Chondrocyte (in vitro differentiated cells): Measurements from ENCODE around the gene TOP3A. TPM values are rescaled to one million over a fixed set of nuclear protein-coding genes. Genes with fewer than 3 reads are reported as not detected.

Experiments used
- DNase-seq: peaks from one replicate; pipeline ENCODE4 v3.0.0; 2021; ENCODE audit warnings: mixed read lengths, low spot score
- H3K27ac Mint-ChIP-seq: one replicate; pipeline ENCODE4 v1.8.0; 2021; ENCODE audit warnings: mild to moderate bottlenecking, moderate library complexity, mixed read lengths; ENCODE audit not compliant: unreplicated experiment
- H3K27me3 Mint-ChIP-seq: 2 replicates; pipeline ENCODE4 v1.8.0; 2021; ENCODE audit warnings: low read depth, mixed read lengths
- H3K36me3 Mint-ChIP-seq: 2 replicates; pipeline ENCODE4 v1.8.0; 2021; ENCODE audit warnings: low read depth, mixed read lengths
- H3K4me1 Mint-ChIP-seq: 2 replicates; pipeline ENCODE4 v1.8.0; 2021; ENCODE audit warnings: low read depth, mild to moderate bottlenecking, mixed read lengths
- H3K4me3 Mint-ChIP-seq: one replicate; pipeline ENCODE4 v1.8.0; 2021; ENCODE audit warnings: mild to moderate bottlenecking, moderate library complexity, mixed read lengths; ENCODE audit not compliant: unreplicated experiment
- H3K9me3 Mint-ChIP-seq: 2 replicates; pipeline ENCODE4 v1.8.0; 2021; ENCODE audit warnings: low read depth, mixed read lengths
- CTCF ChIP-seq: fragments of 200-600 bp; sonication (generic); IDR thresholded peaks from 2 replicates; pipeline ENCODE4 v1.5.0; 2021; ENCODE audit warnings: antibody characterized with exemption, mild to moderate bottlenecking, moderate library complexity
- total RNA-seq: library from RNA; stranded (reverse); gene quantifications from 3 replicates; pipeline ENCODE4 v1.2.1, GENCODE V29; 2021

Gene TOP3A
- total RNA-seq, 1 donor from 2014 or later, result 37.7 TPM

GRCh38 chr17:18247613-18248001, 67.2 kb downstream of the TOP3A start:
- H3K36me3 Mint-ChIP-seq, result peaks cover 26% of the 10 kb centered on the region
- no peaks in the 10 kb centered on the region for H3K9me3 Mint-ChIP-seq
- no peak overlapping the region for H3K27ac Mint-ChIP-seq
- no peaks in the 10 kb centered on the region for H3K27me3 Mint-ChIP-seq
- TF ChIP-seq CTCF, result no peak
- H3K4me3 Mint-ChIP-seq, result no peak overlapping the region
- DNase-seq, result no peak
- peaks cover 5% of the 10 kb centered on the region for H3K4me1 Mint-ChIP-seq

DNA sequence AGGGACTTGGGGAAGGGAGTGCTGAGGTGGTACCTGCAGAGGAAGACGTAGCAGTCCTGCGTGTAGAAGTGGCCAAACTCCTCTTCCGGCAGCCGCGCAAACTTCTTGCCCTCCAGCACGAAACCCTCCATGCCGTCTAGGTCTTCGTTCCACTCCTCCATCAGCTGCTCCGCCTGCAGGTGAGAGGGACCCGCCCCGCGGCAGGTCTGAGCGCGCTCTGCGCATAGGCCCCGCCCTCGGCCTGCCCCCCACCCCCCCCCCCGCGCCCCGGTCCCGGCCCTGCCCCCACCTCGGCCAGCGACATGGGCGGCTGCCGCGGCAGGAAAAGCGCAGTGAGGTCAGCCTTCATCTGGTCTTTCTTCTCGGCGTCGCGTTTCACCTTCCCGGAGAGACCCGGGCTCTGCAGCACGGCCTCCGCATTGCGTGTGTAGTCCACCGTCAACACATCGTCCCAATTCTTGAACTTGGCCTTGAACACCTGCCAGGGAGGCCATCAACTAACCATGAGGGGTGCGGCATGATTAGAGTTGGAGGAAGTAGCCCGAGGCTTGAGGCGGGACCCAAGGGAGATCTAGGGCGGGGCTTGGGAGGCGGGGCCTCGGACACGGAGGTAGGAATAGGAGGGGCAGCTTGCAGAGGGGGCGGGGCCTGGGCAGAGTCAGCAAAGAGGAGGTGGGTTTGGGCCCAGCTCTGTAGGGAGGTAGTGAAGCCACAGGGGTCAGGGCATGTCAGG, 67.7 kb downstream of the TOP3A start:
- H3K4me3 Mint-ChIP-seq, result no peak overlapping the region
- no peaks in the 10 kb centered on the region for H3K27me3 Mint-ChIP-seq
- peak overlapping the region; percentile 5 for H3K27ac Mint-ChIP-seq
- H3K36me3 Mint-ChIP-seq, result peaks cover 23% of the 10 kb centered on the region
- peaks cover 5% of the 10 kb centered on the region for H3K4me1 Mint-ChIP-seq
- TF ChIP-seq CTCF, result no peak
- no peak for DNase-seq
- H3K9me3 Mint-ChIP-seq, result no peaks in the 10 kb centered on the region

GRCh38 chr17:18246109-18246725, 68.6 kb downstream of the TOP3A start:
- H3K27me3 Mint-ChIP-seq, result no peaks in the 10 kb centered on the region
- no peak overlapping the region for H3K4me3 Mint-ChIP-seq
- no peak for TF ChIP-seq CTCF
- DNase-seq, result no peak
- H3K9me3 Mint-ChIP-seq, result no peaks in the 10 kb centered on the region
- peaks cover 20% of the 10 kb centered on the region for H3K36me3 Mint-ChIP-seq
- H3K4me1 Mint-ChIP-seq, result peaks cover 5% of the 10 kb centered on the region
- H3K27ac Mint-ChIP-seq, result no peak overlapping the region

- Mint-ChIP-seq H3K9me3 (no peaks in the 10 kb centered on the region), H3K4me3 (no peak overlapping the region), H3K27ac (no peak overlapping the region), H3K36me3 (peaks cover 14% of the 10 kb centered on the region), H3K4me1 (peaks cover 5% of the 10 kb centered on the region), H3K27me3 (no peaks in the 10 kb centered on the region)
- DNase-seq, result no peak
- no peak for TF ChIP-seq CTCF
Observed at GRCh38 chr17:18245038-18245776, 69.6 kb downstream of the TOP3A start.

GRCh38 chr17:18241229-18241871, 73.4 kb downstream of the TOP3A start:
- no peaks in the 10 kb centered on the region for H3K27me3 Mint-ChIP-seq
- no peak for TF ChIP-seq CTCF
- H3K27ac Mint-ChIP-seq, result no peak overlapping the region
- no peak overlapping the region for H3K4me3 Mint-ChIP-seq
- peaks cover 8% of the 10 kb centered on the region for H3K36me3 Mint-ChIP-seq
- DNase-seq, result no peak
- H3K4me1 Mint-ChIP-seq, result peaks cover 8% of the 10 kb centered on the region
- H3K9me3 Mint-ChIP-seq, result no peaks in the 10 kb centered on the region
